HEK293T (cell line): ENCODE results near the gene CMTM5.

Source experiments
- BHLHE40 ChIP-seq: fragments of 450-650 bp; IDR thresholded peaks from 2 replicates; pipeline ENCODE4 v1.6.1; 2016; ENCODE audit warnings: mild to moderate bottlenecking, moderate library complexity, borderline replicate concordance
- FOXK2 ChIP-seq: fragments of 450-650 bp; IDR thresholded peaks from 2 replicates; pipeline ENCODE4 v1.6.1; 2016; ENCODE audit warnings: mild to moderate bottlenecking
- FOXM1 ChIP-seq: fragments of 450-650 bp; IDR thresholded peaks from 2 replicates; pipeline ENCODE4 v1.6.1; 2017; ENCODE audit warnings: mild to moderate bottlenecking, borderline replicate concordance
- HDGF ChIP-seq: fragments of 450-650 bp; IDR thresholded peaks from 2 replicates; pipeline ENCODE4 v1.6.1; 2017; ENCODE audit warnings: antibody characterized with exemption, borderline replicate concordance
- LEF1 ChIP-seq: fragments of 450-650 bp; IDR thresholded peaks from 2 replicates; pipeline ENCODE4 v1.6.1; 2017; ENCODE audit warnings: mild to moderate bottlenecking, borderline replicate concordance
- PKNOX1 ChIP-seq: fragments of 450-650 bp; IDR thresholded peaks from 2 replicates; pipeline ENCODE4 v1.6.1; 2016
- SP1 ChIP-seq: fragments of 450-650 bp; IDR thresholded peaks from 2 replicates; pipeline ENCODE4 v1.6.1; 2017
- TARDBP ChIP-seq: fragments of 450-650 bp; IDR thresholded peaks from 2 replicates; pipeline ENCODE4 v1.6.1; 2016

GRCh38 chr14:23361320-23361719, 15.5 kb upstream of the CMTM5 start:
- TF ChIP-seq LEF1, result no peak
- TF ChIP-seq FOXK2, result no peak
- no peak for TF ChIP-seq SP1
- TF ChIP-seq PKNOX1, result no peak
- no peak for TF ChIP-seq BHLHE40
- no peak for TF ChIP-seq TARDBP
- no peak for TF ChIP-seq FOXM1
- TF ChIP-seq HDGF, result no peak
